Activated naive CD8-positive, alpha-beta T cell treated with anti-CD3 and anti-CD28 coated beads, Interleukin-2, amount 50 U/mL, for 16 hours (primary cell): Measurements from ENCODE around the gene ZAP70.

Experiments used
- DNase-seq: peaks from one replicate; pipeline ENCODE4 v3.0.0-alpha.2; 2020; ENCODE audit warnings: low read depth, low spot score

Gene ZAP70

GRCh38 chr2:97751752-97752151 is 38.4 kb downstream of the ZAP70 start:
- no peak for DNase-seq

- no peak for DNase-seq
These were observed 39.3 kb downstream of the ZAP70 start for GRCh38 chr2:97752342-97753334.

DNA sequence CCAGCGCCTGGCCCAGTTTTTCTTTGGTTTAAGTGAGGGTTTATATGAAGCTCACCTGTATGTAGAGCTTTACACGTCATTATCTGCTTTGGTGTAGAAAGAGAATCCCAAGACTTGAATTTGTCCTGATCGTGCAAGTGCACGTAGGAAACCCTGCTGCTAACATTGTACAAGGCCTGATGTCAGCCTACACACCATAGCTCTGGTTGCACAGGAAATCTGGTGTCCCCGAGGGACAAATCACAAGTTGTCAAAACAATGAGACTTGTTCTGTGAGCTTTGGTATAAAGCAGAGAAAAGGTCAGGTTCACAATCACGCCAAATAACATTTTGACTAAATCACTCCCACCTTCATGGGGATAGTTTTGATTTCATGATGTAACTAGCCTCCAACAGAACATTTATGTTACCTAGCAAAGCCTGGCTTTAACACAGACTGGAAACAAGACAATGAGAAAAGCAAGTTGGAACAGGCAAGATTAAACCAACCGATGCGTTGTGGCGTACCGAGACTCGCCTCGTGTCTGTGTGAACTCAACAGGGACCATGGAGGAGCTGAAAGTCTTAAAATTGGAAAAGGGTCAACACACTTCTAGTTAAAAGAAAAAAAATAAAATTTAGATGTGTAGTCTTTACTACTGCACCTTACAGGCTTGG is 41.4 kb downstream of the ZAP70 start:
- DNase-seq: no peak

DNA sequence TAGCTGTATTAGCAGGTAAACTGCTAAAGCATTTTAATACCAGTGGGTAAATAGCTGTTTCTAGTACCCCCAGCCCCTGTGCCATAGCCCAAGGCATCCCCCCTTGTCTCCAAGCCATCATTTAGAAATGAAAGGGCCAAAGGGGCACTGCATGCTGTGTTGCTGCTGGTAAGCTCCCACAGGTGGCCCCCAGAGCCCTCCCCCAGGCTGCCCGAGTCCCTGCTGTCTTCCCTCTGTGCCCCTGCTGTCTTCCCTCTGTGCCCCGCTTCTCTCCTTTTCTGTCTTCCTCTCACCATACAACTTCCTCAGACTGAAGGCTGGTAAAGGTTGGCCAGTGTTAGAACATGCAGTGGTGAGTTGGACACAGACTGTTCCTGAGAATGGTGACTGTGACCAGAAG is 42.1 kb downstream of the ZAP70 start:
- no peak for DNase-seq

- no peak for DNase-seq
These were observed 43.7 kb downstream of the ZAP70 start for GRCh38 chr2:97757062-97757461.

- no peak for DNase-seq
These were observed 44.8 kb downstream of the ZAP70 start for GRCh38 chr2:97758131-97758705.

GRCh38 chr2:97759727-97760407 is 46.5 kb downstream of the ZAP70 start:
- no peak for DNase-seq

DNA sequence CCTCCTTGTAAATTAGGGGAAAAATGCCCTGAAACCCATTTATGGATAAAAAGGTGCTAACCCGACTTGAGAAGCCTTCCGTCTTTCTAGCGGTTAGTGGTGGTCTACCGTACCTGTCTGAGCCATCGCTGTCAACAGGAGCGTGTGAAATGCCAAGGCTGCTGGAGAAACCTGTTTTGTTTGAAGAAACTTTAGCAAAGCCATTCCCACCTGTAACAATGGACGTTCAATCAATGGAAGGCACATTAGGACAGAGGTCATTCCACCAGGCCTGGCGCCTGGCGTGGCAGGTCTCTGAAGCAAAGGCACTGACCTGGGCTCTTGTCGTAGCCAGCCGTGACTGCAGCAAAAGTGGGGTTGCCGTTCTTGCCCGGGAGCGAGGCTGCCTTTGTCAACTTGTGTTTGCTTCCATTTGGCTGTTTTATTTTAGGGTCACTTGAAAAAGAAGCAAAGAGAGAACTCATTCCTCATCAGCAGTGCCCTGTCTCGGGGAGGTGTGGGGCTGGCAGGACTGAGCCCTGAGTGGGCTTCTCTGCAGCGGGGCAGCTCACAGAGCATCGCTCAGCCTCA is 47.2 kb downstream of the ZAP70 start:
- DNase-seq: no peak

DNA sequence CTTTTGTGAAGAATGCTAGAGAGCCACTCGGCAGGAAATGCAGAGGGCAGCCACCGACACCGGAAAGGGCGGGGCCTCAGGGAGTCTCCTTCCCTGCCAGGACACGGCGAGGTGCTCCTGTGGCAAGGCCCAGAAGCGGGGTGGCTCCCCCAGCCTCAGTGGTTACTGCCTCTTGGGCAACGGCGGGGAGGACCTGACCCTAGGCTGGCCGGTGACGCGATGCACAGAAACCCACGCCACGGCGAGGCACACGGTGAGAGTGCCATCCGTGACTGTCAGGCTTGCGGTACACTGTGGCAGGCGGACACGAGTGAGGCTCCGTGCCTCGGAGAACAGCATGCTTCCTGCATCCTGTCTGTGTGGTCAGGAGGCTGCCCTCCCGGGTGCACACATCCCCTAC is 47.8 kb downstream of the ZAP70 start:
- DNase-seq: no peak

DNA sequence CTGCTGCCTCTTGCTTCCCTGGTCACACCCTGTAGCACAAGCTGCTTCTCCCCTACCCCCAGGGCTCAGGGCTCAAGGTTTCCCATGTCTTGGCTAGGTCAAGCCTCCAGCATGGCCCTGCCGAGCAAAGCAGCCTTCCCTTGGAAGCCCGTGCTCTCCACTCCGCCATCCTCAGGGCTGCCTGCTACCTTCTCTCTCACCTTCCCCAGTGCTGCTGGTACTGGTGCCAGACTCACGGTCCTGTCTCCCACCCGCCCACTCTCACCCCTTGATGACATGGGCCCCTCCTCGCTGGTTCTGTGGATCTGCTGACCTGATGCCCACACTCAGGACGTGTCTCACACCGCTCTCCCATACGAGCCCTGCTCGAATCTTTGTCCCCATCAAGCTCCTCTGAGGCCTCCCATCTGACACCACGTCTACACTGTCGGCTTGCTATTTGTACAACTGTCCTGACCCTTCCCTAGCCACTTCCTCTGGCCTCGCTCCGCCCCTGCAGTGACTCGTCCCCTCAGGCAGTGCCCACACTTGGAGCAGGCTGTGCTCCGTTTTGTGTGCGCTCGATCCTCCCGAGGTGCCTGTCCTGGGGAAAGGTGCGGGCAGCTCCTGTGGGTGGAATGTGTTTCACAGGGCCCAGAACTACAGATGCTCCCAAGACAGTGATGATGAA is 49.9 kb downstream of the ZAP70 start:
- DNase-seq: no peak

- no peak for DNase-seq
These were observed 51.3 kb downstream of the ZAP70 start for GRCh38 chr2:97764559-97765263.

- DNase-seq: no peak
These were observed 52.6 kb downstream of the ZAP70 start for GRCh38 chr2:97765933-97766332.

DNA sequence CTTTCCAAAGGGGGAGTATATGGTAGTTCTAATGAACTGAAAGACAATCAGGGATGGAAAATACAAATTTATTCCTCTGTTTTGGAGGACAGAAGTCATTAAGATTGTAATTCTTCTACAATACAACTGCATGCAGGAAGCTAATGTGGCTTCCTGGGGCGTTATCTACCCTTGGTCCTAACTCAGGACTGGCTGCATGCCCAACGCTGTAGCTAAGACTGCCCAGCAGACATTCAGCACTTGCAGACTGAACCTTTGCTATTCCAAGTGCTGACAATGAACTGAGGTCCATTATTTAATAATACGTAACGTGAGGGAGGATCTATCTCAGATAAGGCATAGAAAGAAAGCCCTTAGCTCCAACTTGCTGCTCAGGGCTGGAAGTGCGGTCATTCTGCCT is 53.2 kb downstream of the ZAP70 start:
- no peak for DNase-seq

- no peak for DNase-seq
These were observed 55.9 kb downstream of the ZAP70 start for GRCh38 chr2:97769308-97769707.

- no peak for DNase-seq
These were observed 56.3 kb downstream of the ZAP70 start for GRCh38 chr2:97769711-97770110.

DNA sequence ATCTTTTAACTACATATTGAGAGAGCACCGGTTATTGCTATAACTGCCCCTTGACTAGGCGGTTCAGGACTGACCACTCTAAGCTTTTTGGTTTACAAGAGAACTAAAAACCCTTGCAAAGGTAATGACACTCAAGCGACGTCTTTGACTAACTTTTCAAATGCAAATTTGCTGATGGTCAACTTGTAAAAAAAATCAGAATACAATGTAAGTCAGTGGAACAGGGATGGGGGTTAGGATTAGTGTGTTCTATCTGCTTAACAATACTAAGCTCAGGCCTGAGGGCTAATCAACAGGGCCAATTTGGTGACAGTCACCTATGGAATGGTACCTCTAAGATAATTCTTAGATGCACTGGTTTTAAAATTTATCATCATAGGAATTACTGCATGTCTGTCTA is 57.1 kb downstream of the ZAP70 start:
- DNase-seq: no peak

DNA sequence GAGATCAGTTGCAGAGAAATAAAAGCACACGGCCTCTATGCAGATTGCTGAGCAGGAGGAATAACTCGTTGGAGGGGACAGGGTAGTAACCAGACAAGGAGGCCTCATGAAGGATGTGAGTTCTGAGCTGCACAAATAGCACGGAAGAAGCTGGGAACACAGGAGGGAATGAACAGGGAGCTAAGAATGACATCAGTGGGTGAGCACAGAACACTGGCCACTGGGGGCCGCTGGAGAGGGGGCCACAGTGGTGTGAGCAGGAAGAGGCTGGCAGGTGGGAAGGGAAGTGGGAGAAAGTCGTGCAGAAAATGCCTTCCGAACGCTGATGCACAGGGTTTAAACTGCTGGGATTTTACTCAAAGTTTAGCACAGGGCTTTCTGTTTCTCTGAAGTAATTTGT is 61.0 kb downstream of the ZAP70 start:
- DNase-seq: no peak

DNA sequence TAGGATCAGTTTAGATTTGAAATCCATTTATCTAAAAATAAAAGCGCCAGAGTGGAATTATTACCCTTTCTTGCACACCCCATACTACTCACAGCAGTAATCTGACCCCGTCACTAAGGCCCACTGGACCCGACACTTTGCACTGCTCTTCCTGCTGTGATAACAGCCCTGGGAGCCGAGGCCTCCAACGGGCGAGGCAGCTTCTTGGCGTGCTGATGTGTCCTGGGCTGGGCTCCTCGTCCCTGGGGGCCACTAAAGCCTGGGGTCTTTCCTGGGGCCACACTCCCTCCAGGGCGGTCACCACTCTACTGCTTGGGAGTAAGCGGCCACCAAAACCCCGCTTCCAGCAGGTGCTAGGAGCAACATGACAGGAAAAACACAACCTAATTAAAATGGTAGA is 61.7 kb downstream of the ZAP70 start:
- no peak for DNase-seq

DNA sequence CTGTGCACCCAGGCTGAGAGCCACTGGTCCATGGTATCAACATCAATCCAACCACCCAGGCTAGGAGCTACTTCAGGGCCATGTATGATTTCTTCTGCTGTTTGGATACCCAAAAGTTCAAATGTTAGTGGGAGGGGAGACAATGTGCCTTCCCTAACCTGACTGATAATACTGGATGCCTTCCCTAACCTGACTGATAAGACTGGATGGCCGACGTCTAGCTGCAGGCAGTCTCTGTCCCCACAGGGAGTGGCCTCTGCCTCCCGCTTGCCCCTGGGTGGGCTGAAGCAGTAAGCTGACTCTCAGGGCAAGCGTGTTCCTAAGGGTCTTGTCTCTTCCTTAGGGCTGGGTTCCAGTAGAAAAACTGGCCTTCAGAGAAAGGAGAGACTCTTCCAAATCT is 65.8 kb downstream of the ZAP70 start:
- DNase-seq: no peak

DNA sequence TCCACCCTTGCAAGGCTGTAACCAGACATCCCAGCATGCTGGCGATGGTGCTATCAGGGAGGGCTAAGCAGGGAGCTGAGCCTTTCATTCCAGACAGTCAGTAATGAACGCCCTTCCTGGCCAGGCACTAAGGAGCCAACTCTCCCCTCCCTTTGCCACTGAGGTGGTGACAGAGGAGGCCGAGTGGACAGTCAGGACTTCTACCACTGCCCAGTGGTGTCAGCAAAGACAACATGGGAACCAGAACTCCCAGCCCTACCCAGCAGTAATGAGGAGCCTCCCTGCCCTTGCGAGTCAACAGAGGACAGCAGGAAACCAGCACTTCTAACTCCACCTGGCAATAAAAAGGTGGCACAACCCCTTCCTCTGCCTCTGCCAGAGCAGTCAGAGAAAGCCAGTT is 68.6 kb downstream of the ZAP70 start:
- no peak for DNase-seq

- no peak for DNase-seq
These were observed 71.6 kb downstream of the ZAP70 start for GRCh38 chr2:97784953-97785352.
